B cell (primary cell): ENCODE measurements around the gene SCN2B. TPM values are rescaled to one million over a fixed set of nuclear protein-coding genes. Genes with fewer than 3 reads are reported as not detected.

ENCODE experiments used
- ATAC-seq: fragments of 200-7000 bp; cut with Tn5 transposase; one replicate; pipeline ENCODE4 v1.10.0; 2021; ENCODE audit warnings: low read depth, mild to moderate bottlenecking, moderate number of reproducible peaks, moderate library complexity
- CTCF ChIA-PET: fragments of 350-600 bp; sonication (Branson Sonifier 250); formaldehyde crosslinking; loops from one replicate; lab custom pipeline; 2021; ENCODE audit warnings: antibody characterized with exemption, inconsistent platforms; lab: Charles Lee
- POLR2A ChIA-PET: fragments of 350-600 bp; sonication (Branson Sonifier 250); formaldehyde crosslinking; loops from one replicate; lab custom pipeline; 2021; ENCODE audit warnings: antibody characterized with exemption; lab: Charles Lee
- DNase-seq: peaks from one replicate; pipeline ENCODE4 v3.0.0; 2013
- H2AFZ ChIP-seq: 2 replicates; pipeline ENCODE4 v1.6.1; 2012; ENCODE audit warnings: mild to moderate bottlenecking, low read depth, low read length; ENCODE audit not compliant: insufficient read depth, poor library complexity, severe bottlenecking
- H3K27ac ChIP-seq, 2 donors: 1 replicate in 1 of 2; 2 replicates in 1 of 2; pipeline ENCODE4 v1.5.1; 2012 to 2013; ENCODE audit warnings: low read length in 2 of 2, mild to moderate bottlenecking in 2 of 2, moderate library complexity in 1 of 2
- H3K27me3 ChIP-seq, 4 experiments: fragments of 200-600 bp in 1 of 4; sonication (generic) in 1 of 4; replicated peaks in 1 of 4; 1 replicate in 2 of 4; 2 replicates in 2 of 4; pipeline versions ENCODE4 v1.6.1 to v1.7.0; 2013 to 2016; ENCODE audit warnings: low read length in 3 of 4, mild to moderate bottlenecking in 2 of 4, mixed read lengths in 1 of 4, moderate library complexity in 1 of 4; ENCODE audit not compliant: insufficient read depth in 4 of 4, control insufficient read depth in 3 of 4; ENCODE audit errors: control extremely low read depth in 1 of 4
- H3K36me3 ChIP-seq, 2 experiments: replicated peaks in 1 of 2; 1 replicate in 1 of 2; 2 replicates in 1 of 2; pipeline versions ENCODE4 v1.6.1 to v1.7.1; 2013; ENCODE audit warnings: low read length in 1 of 2; ENCODE audit not compliant: insufficient read depth in 2 of 2, control insufficient read depth in 1 of 2; ENCODE audit errors: control extremely low read depth in 1 of 2, extremely low read depth in 1 of 2
- H3K4me1 ChIP-seq, 2 donors: fragments of 200-600 bp in 1 of 2; sonication (generic) in 1 of 2; 1 replicate in 1 of 2; 2 replicates in 1 of 2; pipeline versions ENCODE4 v1.5.1 to v1.6.1; 2013 to 2017; ENCODE audit warnings: low read length in 2 of 2; ENCODE audit not compliant: control insufficient read depth in 2 of 2, insufficient read depth in 2 of 2
- H3K4me2 ChIP-seq: replicated peaks from 2 replicates; pipeline ENCODE3; 2012; ENCODE audit warnings: mild to moderate bottlenecking, low read depth, low read length; ENCODE audit not compliant: poor library complexity, severe bottlenecking
- H3K4me3 ChIP-seq, 5 experiments: fragments of 200-600 bp in 1 of 5; sonication (generic) in 1 of 5; 1 replicate in 3 of 5; 2 replicates in 2 of 5; pipeline versions ENCODE4 v1.5.1 to v1.7.0; 2011 to 2016; ENCODE audit warnings: low read length in 4 of 5, mild to moderate bottlenecking in 4 of 5, low read depth in 2 of 5, control low read depth in 1 of 5, moderate library complexity in 1 of 5; ENCODE audit not compliant: insufficient read depth in 1 of 5; ENCODE audit errors: control extremely low read depth in 1 of 5, extremely low read depth in 1 of 5
- H3K79me2 ChIP-seq: fragments of 200-600 bp; sonication (generic); one replicate; pipeline ENCODE4 v1.6.0; 2016; ENCODE audit warnings: low read length; ENCODE audit not compliant: control insufficient read depth, insufficient read depth
- H3K9ac ChIP-seq: fragments of 200-600 bp; sonication (generic); 2 replicates; pipeline ENCODE4 v1.6.1; 2017; ENCODE audit warnings: mild to moderate bottlenecking, low read length, moderate library complexity
- H3K9me3 ChIP-seq, 3 donors: one replicate each; pipeline versions ENCODE4 v1.6.1 to v1.7.1; 2013; ENCODE audit warnings: low read length in 2 of 3; ENCODE audit not compliant: control insufficient read depth in 2 of 3, insufficient read depth in 1 of 3; ENCODE audit errors: control extremely low read depth in 1 of 3
- H4K20me1 ChIP-seq: 2 replicates; pipeline ENCODE4 v1.6.0; 2012; ENCODE audit warnings: mild to moderate bottlenecking, low read length; ENCODE audit not compliant: insufficient read depth, control insufficient read depth, poor library complexity, severe bottlenecking
- H3K27ac Mint-ChIP-seq: one replicate; pipeline ENCODE4 v1.8.0; 2021; ENCODE audit warnings: mixed read lengths
- H3K27me3 Mint-ChIP-seq: one replicate; pipeline ENCODE4 v1.8.0; 2021; ENCODE audit warnings: mixed read lengths
- H3K4me1 Mint-ChIP-seq: one replicate; pipeline ENCODE4 v1.8.0; 2021; ENCODE audit warnings: mixed read lengths
- H3K4me3 Mint-ChIP-seq: one replicate; pipeline ENCODE4 v1.8.0; 2021; ENCODE audit warnings: mixed read lengths
- H3K9me3 Mint-ChIP-seq: one replicate; pipeline ENCODE4 v1.8.0; 2022; ENCODE audit warnings: mixed read lengths; ENCODE audit not compliant: insufficient read depth
- EZH2 ChIP-seq: IDR thresholded peaks from 2 replicates; pipeline ENCODE4 v1.6.1; 2012; ENCODE audit warnings: borderline replicate concordance, low read depth, mild to moderate bottlenecking, moderate library complexity, low read length; ENCODE audit not compliant: insufficient read depth, poor library complexity, severe bottlenecking
- WGBS: methylation state at CpG from one replicate; pipeline ENCODE4 v1.1.5; 2013; ENCODE audit warnings: missing lambda C conversion rate; ENCODE audit not compliant: insufficient coverage; 5-methylcytosine and 5-hydroxymethylcytosine counted together
- intact Hi-C: fragments of 100-400 bp; cut with micrococcal nuclease; formaldehyde crosslinking; loops from one replicate; pipeline ENCODE4 v1.10.0; 2022
- polyA plus RNA-seq: library from polyadenylated mRNA; depleted of rRNA; stranded (reverse); fragments of >200 nt; gene quantifications from 2 replicates; pipeline ENCODE4 v1.2.3, GENCODE V29; 2012
- small RNA-seq: library from RNA; depleted of rRNA; stranded (forward); fragments of <200 nt; gene quantifications from one replicate; pipeline ENCODE3, GENCODE V24; 2012; ENCODE audit warnings: low replicate concordance, low read depth; ENCODE audit not compliant: insufficient read length
- total RNA-seq, 2 donors: library from RNA; stranded (reverse); fragments of 120-200 nt in 1 of 2; gene quantifications; 1 replicate in 1 of 2; 2 replicates in 1 of 2; pipeline versions ENCODE4 v1.2.3 to v1.2.4, GENCODE V29; 2013 to 2022
- TF ChIP-seq, protein P1 (sequence below): fragments of 200-600 bp; IDR thresholded peaks from one replicate; pipeline ENCODE4 v1.8.0; 2022; ENCODE audit warnings: antibody characterized with exemption, mild to moderate bottlenecking

The SCN2B gene
- total and polyA plus RNA-seq, 2 donors (not counting 1 experiment from before 2014, with no cell fraction given), result not detected

DNA sequence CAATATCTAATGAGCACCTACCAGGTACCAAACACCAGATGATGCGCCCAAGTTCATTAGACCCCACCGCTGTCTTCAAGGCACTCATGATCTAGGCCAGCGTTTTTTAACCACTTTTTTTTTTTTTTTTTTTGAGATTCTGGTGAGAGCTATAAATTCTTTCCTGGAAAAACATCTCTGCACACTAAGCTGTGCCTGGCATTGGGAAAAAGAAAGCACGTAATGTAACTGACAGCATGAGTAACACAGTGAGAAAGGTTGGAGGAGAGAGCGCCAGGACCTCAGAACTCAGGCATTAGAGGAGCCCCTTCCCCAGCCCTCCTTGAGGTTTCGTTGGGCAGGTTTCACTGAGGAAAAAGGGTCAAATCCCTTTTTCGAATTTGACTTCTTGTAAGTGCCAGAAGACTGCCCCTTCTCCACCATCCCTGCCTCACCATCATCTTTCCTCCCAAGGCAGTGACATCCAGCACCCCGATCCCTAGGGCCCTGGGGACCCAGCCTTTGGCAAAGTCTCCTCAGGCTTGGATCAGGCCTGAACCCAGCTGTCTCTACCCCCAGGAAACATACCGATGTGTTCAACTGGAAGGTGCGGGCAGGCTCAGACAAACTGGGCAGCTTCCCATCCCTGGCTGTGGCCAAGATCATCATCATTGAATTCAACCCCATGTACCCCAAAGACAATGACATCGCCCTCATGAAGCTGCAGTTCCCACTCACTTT is 63.6 kb downstream of the SCN2B start:
- intact Hi-C loops, result no loop called here
- Mint-ChIP-seq H3K27ac (no peak overlapping the region), H3K4me3 (no peak overlapping the region), H3K9me3 (no peaks in the 10 kb centered on the region), H3K27me3 (peaks cover 22% of the 10 kb centered on the region), H3K4me1 (peaks cover 4% of the 10 kb centered on the region)
- CTCF ChIA-PET, result interaction anchor here (0.6 kb wide), 1 partner anchor 22 kb away, joined by 3 read pairs; no protein-coding TSS in a partner anchor
- Histone ChIP-seq H3K9me3 (no peaks in the 10 kb centered on the region), H3K4me3 (no peak overlapping the region), H3K4me1 (peaks cover 5 to 7% of the 10 kb centered on the region in 2 donors), H3K9ac (no peak overlapping the region), H2AFZ (no peak overlapping the region), H3K36me3 (no peaks in the 10 kb centered on the region), H3K79me2 (no peaks in the 10 kb centered on the region), H3K27ac (no peak overlapping the region), H3K4me2 (no peak overlapping the region), H4K20me1 (no peaks in the 10 kb centered on the region), H3K27me3 (peaks cover 0 to 7% (median 2%) of the 10 kb centered on the region in 4 experiments)
- TF ChIP-seq, protein P1, sequence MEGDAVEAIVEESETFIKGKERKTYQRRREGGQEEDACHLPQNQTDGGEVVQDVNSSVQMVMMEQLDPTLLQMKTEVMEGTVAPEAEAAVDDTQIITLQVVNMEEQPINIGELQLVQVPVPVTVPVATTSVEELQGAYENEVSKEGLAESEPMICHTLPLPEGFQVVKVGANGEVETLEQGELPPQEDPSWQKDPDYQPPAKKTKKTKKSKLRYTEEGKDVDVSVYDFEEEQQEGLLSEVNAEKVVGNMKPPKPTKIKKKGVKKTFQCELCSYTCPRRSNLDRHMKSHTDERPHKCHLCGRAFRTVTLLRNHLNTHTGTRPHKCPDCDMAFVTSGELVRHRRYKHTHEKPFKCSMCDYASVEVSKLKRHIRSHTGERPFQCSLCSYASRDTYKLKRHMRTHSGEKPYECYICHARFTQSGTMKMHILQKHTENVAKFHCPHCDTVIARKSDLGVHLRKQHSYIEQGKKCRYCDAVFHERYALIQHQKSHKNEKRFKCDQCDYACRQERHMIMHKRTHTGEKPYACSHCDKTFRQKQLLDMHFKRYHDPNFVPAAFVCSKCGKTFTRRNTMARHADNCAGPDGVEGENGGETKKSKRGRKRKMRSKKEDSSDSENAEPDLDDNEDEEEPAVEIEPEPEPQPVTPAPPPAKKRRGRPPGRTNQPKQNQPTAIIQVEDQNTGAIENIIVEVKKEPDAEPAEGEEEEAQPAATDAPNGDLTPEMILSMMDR, result no peak
- TF ChIP-seq EZH2, result no peak
- ATAC-seq (no peak), DNase-seq (no peak)
- 90% methylated on average over 9 of the region's 11 CpGs for WGBS
- POLR2A ChIA-PET, result no interaction called here

Small RNA genes lying within 50 kb of the gene (small RNA-seq; reads per million reads assigned to genes)
- not detected for gene HSPE1P18

Other genes with a start within 250 kb of the SCN2B start
- gene TMPRSS13, start 247.2 kb downstream of the SCN2B start, total RNA-seq, result 8.0 and 8.7 TPM in 2 replicates
- gene TMPRSS13, start 247.2 kb downstream of the SCN2B start, polyA plus RNA-seq, result 2.4 and 2.8 TPM in 2 replicates
- gene IL10RA, start 190.2 kb downstream of the SCN2B start, total RNA-seq, result 417 and 434 TPM in 2 replicates
- 64.1 and 73.3 TPM in 2 replicates for gene IL10RA, start 190.2 kb downstream of the SCN2B start, polyA plus RNA-seq
- not detected in 2 replicates for gene TMPRSS4, start 99.6 kb downstream of the SCN2B start, total RNA-seq
- gene TMPRSS4, start 99.6 kb downstream of the SCN2B start, polyA plus RNA-seq, result not detected in 2 replicates
- gene SMIM35, start 89.7 kb downstream of the SCN2B start, total RNA-seq, result 4.5 and 4.8 TPM in 2 replicates
- 1.3 TPM in 2 replicates for gene SMIM35, start 89.7 kb downstream of the SCN2B start, polyA plus RNA-seq
- not detected in 2 replicates for gene SCN4B, start 23.8 kb downstream of the SCN2B start, total RNA-seq
- not detected in 2 replicates for gene SCN4B, start 23.8 kb downstream of the SCN2B start, polyA plus RNA-seq
- gene JAML, start 48.4 kb upstream of the SCN2B start, total RNA-seq, result 9.6 and 9.7 TPM in 2 replicates
- 1.0 and 2.4 TPM in 2 replicates for gene JAML, start 48.4 kb upstream of the SCN2B start, polyA plus RNA-seq
- gene MPZL3, start 75.7 kb upstream of the SCN2B start, total RNA-seq, result 4.2 and 4.9 TPM in 2 replicates
- gene MPZL3, start 75.7 kb upstream of the SCN2B start, polyA plus RNA-seq, result 1.4 and 1.5 TPM in 2 replicates
- 1.2 TPM in 1 of 2 replicates, not detected in the other for gene MPZL2, start 87.7 kb upstream of the SCN2B start, total RNA-seq
- gene MPZL2, start 87.7 kb upstream of the SCN2B start, polyA plus RNA-seq, result 0.10 TPM in 1 of 2 replicates, not detected in the other
- gene CD3E, start 128.1 kb upstream of the SCN2B start, total RNA-seq, result 1.0 and 1.9 TPM in 2 replicates
- gene CD3E, start 128.1 kb upstream of the SCN2B start, polyA plus RNA-seq, result 1.7 and 9.5 TPM in 2 replicates
- gene CD3D, start 166.1 kb upstream of the SCN2B start, total RNA-seq, result 0.79 and 1.4 TPM in 2 replicates
- gene CD3D, start 166.1 kb upstream of the SCN2B start, polyA plus RNA-seq, result 1.7 and 7.0 TPM in 2 replicates
- 0.34 TPM in 2 replicates for gene CD3G, start 167.7 kb upstream of the SCN2B start, total RNA-seq
- gene CD3G, start 167.7 kb upstream of the SCN2B start, polyA plus RNA-seq, result 0.76 and 0.98 TPM in 2 replicates
- gene UBE4A, start 183.0 kb upstream of the SCN2B start, total RNA-seq, result 37.3 and 37.7 TPM in 2 replicates
- 14.7 and 15.2 TPM in 2 replicates for gene UBE4A, start 183.0 kb upstream of the SCN2B start, polyA plus RNA-seq
- 111 and 118 TPM in 2 replicates for gene ATP5MG, start 225.0 kb upstream of the SCN2B start, total RNA-seq
- 142 and 168 TPM in 2 replicates for gene ATP5MG, start 225.0 kb upstream of the SCN2B start, polyA plus RNA-seq